Heart left ventricle (tissue), 16 donors: ENCODE data around the gene HSPA13. TPM values are rescaled to one million over a fixed set of nuclear protein-coding genes. Genes with fewer than 3 reads are reported as not detected.

Experiments
- ATAC-seq, 4 donors: fragments of 200-7000 bp; cut with Tn5 transposase; one replicate each; pipeline ENCODE4 v1.9.1; 2020 to 2022; ENCODE audit warnings: moderate library complexity in 4 of 4, mild to moderate bottlenecking in 3 of 4, moderate number of reproducible peaks in 1 of 4
- DNase-seq, 5 donors: peaks; one replicate each; pipeline ENCODE4 v3.0.0-alpha.2; 2020
- H3K27ac ChIP-seq, 12 donors: fragments of 200-600 bp; sonication (generic) in 4 of 12; one replicate each; pipeline versions ENCODE4 v1.5.0 to v1.8.0; 2016 to 2022; ENCODE audit warnings: mild to moderate bottlenecking in 2 of 12
- H3K27me3 ChIP-seq, 9 donors: fragments of 200-600 bp; sonication (generic) in 2 of 9; one replicate each; pipeline versions ENCODE4 v1.5.1 to v1.8.0; 2016 to 2022; ENCODE audit warnings: mild to moderate bottlenecking in 3 of 9
- H3K36me3 ChIP-seq, 9 donors: fragments of 200-600 bp; sonication (generic) in 2 of 9; one replicate each; pipeline versions ENCODE4 v1.5.0 to v1.8.0; 2018 to 2022; ENCODE audit warnings: mild to moderate bottlenecking in 2 of 9
- H3K4me1 ChIP-seq, 12 donors: fragments of 200-600 bp; sonication (generic) in 4 of 12; one replicate each; pipeline versions ENCODE4 v1.5.0 to v1.8.0; 2016 to 2022; ENCODE audit warnings: mild to moderate bottlenecking in 3 of 12
- H3K4me3 ChIP-seq, 12 donors: fragments of 200-600 bp; sonication (generic) in 4 of 12; one replicate each; pipeline versions ENCODE4 v1.5.0 to v1.8.0; 2017 to 2022; ENCODE audit warnings: mild to moderate bottlenecking in 9 of 12, moderate library complexity in 4 of 12
- H3K9me3 ChIP-seq, 12 donors: fragments of 200-600 bp; sonication (generic) in 4 of 12; one replicate each; pipeline versions ENCODE4 v1.5.0 to v1.8.0; 2016 to 2022; ENCODE audit warnings: mild to moderate bottlenecking in 1 of 12
- POLR2A ChIP-seq, 2 donors: fragments of 450-650 bp; IDR thresholded peaks; one replicate each; pipeline ENCODE4 v1.6.1; 2017; ENCODE audit warnings: antibody characterized with exemption in 2 of 2, mild to moderate bottlenecking in 2 of 2, moderate library complexity in 2 of 2
- WGBS, 4 donors: extraction: QIAGEN DNeasy Blood & Tissue Kit in 2 of 4; methylation state at CpG; one replicate each; pipeline versions ENCODE4 v1.1.5 to v1.1.7; 2013 to 2018; 5-methylcytosine and 5-hydroxymethylcytosine counted together
- intact Hi-C, 10 donors: fragments of 100-400 bp; cut with DNase I; formaldehyde crosslinking; loops; one replicate each; pipeline versions ENCODE4 v1.11.1 to v1.14.2; 2022
- polyA plus RNA-seq, 2 donors: library from polyadenylated mRNA; stranded (reverse); fragments of 200-250 nt; gene quantifications; one replicate each; pipeline ENCODE4 v1.2.3, GENCODE V29; 2013
- total RNA-seq, 9 donors: library from RNA; depleted of rRNA in 2 of 9; stranded (reverse); fragments of >200 nt in 2 of 9; fragmentation: NEBNext Ultra II Directional in 3 of 9; extraction: Animal tissue kit (Norgen Biotek cat#: 25700) in 3 of 9; gene quantifications; one replicate each; pipeline versions ENCODE4 v1.1.0 to v1.2.4, GENCODE V29; 2016 to 2023
- TF ChIP-seq, protein P1 (sequence below), 12 donors: fragments of 200-600 bp; sonication (generic) in 4 of 12; IDR thresholded peaks; one replicate each; pipeline versions ENCODE4 v1.5.0 to v1.8.0; 2018 to 2022; ENCODE audit warnings: antibody characterized with exemption in 12 of 12, mild to moderate bottlenecking in 5 of 12
- donor health status: ischemic (EF 13 %, LVEDD 7.1; RV severe dilation, severe dysfunction).
- donor health status: healthy with polysubstance abuse.
- donor health status: DM: no; HTN: yes; CAD: no.
- donor health status: DM: no; HTN: no; CAD: no.
- donor health status: ischemic (EF 25% LVEDD 6.9; RV normal size, moderate dysfunction).
- donor health status: ischemic (EF 25% LVEDD 5.7; RV mildly dilated, moderate dysfunction).
- donor health status: healthy.
- donor health status: DM: yes; HTN: yes; CAD: no.
- donor health status: ischemic (EF 35%, LVEDD 5.7; RV mildly dilated, moderate dysfunction).
- donor health status: nonischemic (EF 11% LVEDD 7.7; RV severe dilation, severe dysfunction).
- donor health status: DM: yes; HTN: yes; CAD: no.
- donor health status: PGD.
- donor health status: ischemic (EF 29% LVEDD 5.4; RV normal size, mild dysfunction).
- donor health status: nonischemic (EF 23%, LVEDD 6.1; RV moderate dilation, normal function).

The HSPA13 gene
- total and polyA plus RNA-seq, 11 donors, result 3.0 to 23.8 (median 16.0) TPM

GRCh38 chr21:14405962-14406361 lies 23.0 kb upstream of the HSPA13 start:
- intact Hi-C loops, result loop anchor here in 3 of 10 donors (10.0 kb wide), 2 partner anchors 1079 to 1189 kb away; no protein-coding TSS in a partner anchor
- no peaks in the 10 kb centered on the region for H3K27me3 ChIP-seq
- no peaks in the 10 kb centered on the region for H3K4me1 ChIP-seq
- TF ChIP-seq POLR2A (IDR thresholded peaks at IDR 0.05), result no peak
- TF ChIP-seq, protein P1, sequence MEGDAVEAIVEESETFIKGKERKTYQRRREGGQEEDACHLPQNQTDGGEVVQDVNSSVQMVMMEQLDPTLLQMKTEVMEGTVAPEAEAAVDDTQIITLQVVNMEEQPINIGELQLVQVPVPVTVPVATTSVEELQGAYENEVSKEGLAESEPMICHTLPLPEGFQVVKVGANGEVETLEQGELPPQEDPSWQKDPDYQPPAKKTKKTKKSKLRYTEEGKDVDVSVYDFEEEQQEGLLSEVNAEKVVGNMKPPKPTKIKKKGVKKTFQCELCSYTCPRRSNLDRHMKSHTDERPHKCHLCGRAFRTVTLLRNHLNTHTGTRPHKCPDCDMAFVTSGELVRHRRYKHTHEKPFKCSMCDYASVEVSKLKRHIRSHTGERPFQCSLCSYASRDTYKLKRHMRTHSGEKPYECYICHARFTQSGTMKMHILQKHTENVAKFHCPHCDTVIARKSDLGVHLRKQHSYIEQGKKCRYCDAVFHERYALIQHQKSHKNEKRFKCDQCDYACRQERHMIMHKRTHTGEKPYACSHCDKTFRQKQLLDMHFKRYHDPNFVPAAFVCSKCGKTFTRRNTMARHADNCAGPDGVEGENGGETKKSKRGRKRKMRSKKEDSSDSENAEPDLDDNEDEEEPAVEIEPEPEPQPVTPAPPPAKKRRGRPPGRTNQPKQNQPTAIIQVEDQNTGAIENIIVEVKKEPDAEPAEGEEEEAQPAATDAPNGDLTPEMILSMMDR (IDR thresholded peaks at IDR 0.05), result no peak
- WGBS, 4 donors, result 21 to 31% (median 26%) methylated on average over 2 of the region's 2 CpGs
- no peak for ATAC-seq
- H3K27ac ChIP-seq, result no peak overlapping the region
- peak in 1 of 5 donors; percentile 19 for DNase-seq
- no peaks in the 10 kb centered on the region for H3K36me3 ChIP-seq
- H3K9me3 ChIP-seq, result peaks cover 0 to 10% (median 0%) of the 10 kb centered on the region in 12 donors
- no peak overlapping the region for H3K4me3 ChIP-seq

DNA sequence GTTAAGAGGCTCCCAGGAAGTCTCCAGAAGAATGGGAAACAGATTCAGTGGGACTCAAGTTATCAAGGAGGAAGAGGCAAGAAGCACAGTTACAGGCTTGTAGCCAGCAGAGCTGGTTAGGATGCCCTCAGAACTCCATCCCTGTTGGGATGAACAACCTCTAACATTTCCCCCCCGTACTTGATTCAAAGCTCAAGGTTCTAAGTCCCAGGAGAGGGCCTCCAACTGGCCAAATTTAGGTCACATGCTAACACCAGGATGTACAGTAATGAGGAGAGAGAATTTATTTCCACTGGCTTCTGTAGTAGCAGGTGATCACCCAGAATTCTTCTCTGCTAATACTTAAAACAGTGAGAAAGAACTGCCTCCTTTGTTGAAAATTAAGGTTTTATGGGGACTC lies 22.3 kb upstream of the HSPA13 start:
- Histone ChIP-seq H3K4me1 (no peaks in the 10 kb centered on the region), H3K27me3 (no peaks in the 10 kb centered on the region), H3K9me3 (peaks cover 0 to 7% (median 0%) of the 10 kb centered on the region in 12 donors), H3K4me3 (no peak overlapping the region), H3K27ac (no peak overlapping the region), H3K36me3 (no peaks in the 10 kb centered on the region)
- 33 to 49% (median 40%) methylated on average over 1 of the region's 1 CpG for WGBS, 4 donors
- TF ChIP-seq, protein P1 (IDR thresholded peaks at IDR 0.05), result no peak
- TF ChIP-seq POLR2A (IDR thresholded peaks at IDR 0.05), result no peak
- ATAC-seq, result no peak
- no peak for DNase-seq
- intact Hi-C loops, result loop anchor here in 3 of 10 donors (10.0 kb wide), 2 partner anchors 1080 to 1190 kb away; no protein-coding TSS in a partner anchor

- no peaks in the 10 kb centered on the region for H3K27me3 ChIP-seq
- no peak overlapping the region for H3K4me3 ChIP-seq
- TF ChIP-seq POLR2A (IDR thresholded peaks at IDR 0.05), result no peak
- TF ChIP-seq, protein P1 (IDR thresholded peaks at IDR 0.05), result peak; percentile 29 to 67 (median 52)
- H3K9me3 ChIP-seq, result peaks cover 0 to 6% (median 0%) of the 10 kb centered on the region in 12 donors
- no peak overlapping the region for H3K27ac ChIP-seq
- no peaks in the 10 kb centered on the region for H3K36me3 ChIP-seq
- no peak for ATAC-seq
- WGBS, 4 donors, result 21 to 38% (median 30%) methylated on average over 1 of the region's 1 CpG
- intact Hi-C loops, result loop anchor here in 6 of 10 donors (5.0 to 10.0 kb wide), 3 partner anchors 1081 to 1191 kb away; no protein-coding TSS in a partner anchor
- no peaks in the 10 kb centered on the region for H3K4me1 ChIP-seq
- no peak for DNase-seq
These were observed 20.9 kb upstream of the HSPA13 start for GRCh38 chr21:14403681-14404318.

DNA sequence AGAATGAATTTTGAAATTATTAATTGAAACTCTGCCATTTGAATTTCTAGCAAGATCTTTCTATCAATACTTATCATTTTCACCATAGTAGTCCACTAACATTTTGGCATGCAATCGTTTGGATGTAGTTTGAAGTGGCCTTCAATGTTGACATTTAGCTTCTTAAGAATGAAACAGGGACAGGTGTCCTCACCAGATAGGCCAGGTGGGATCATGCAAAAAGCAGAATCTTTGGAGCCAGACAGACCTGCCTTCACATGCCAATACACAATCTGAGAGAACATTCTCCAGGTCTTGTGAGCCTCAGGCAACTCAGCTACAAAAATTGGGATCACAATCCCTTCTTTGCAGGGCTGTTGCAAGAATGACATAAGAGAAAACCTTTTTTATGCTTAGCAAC lies 18.3 kb upstream of the HSPA13 start:
- Histone ChIP-seq H3K36me3 (no peaks in the 10 kb centered on the region), H3K4me3 (no peak overlapping the region), H3K4me1 (no peaks in the 10 kb centered on the region), H3K9me3 (no peaks in the 10 kb centered on the region), H3K27ac (no peak overlapping the region), H3K27me3 (no peaks in the 10 kb centered on the region)
- ATAC-seq, result no peak
- DNase-seq, result no peak
- TF ChIP-seq, protein P1 (IDR thresholded peaks at IDR 0.05), result no peak
- TF ChIP-seq POLR2A (IDR thresholded peaks at IDR 0.05), result no peak
- intact Hi-C loops, result loop anchor here in 6 of 10 donors (5.0 to 10.0 kb wide), 3 partner anchors 1084 to 1194 kb away; no protein-coding TSS in a partner anchor
- WGBS, 4 donors, result 37 to 54% (median 40%) methylated on average over 1 of the region's 1 CpG
